H1 (cell line): Measurements from ENCODE around the gene MOB2. TPM values are rescaled to one million over a fixed set of nuclear protein-coding genes. Genes with fewer than 3 reads are reported as not detected.

Experiments
- CTCF ChIA-PET: fragments of 300-600 bp; sonication (Branson Sonifier 250); formaldehyde crosslinking; loops from one replicate; lab custom pipeline; 2021; ENCODE audit not compliant: partially characterized antibody; lab: Charles Lee
- POLR2A ChIA-PET: fragments of 300-600 bp; sonication (Branson Sonifier 250); formaldehyde crosslinking; loops from one replicate; lab custom pipeline; 2021; ENCODE audit warnings: inconsistent platforms; ENCODE audit not compliant: partially characterized antibody; lab: Charles Lee
- DNase-seq, 2 experiments: peaks; one replicate each; pipeline versions ENCODE4 v3.0.0 to v3.0.0-alpha.2; 2010 to 2022; ENCODE audit warnings: low spot score in 2 of 2, low read depth in 1 of 2, mixed read lengths in 1 of 2
- FAIRE-seq: peaks from 2 replicates; lab custom pipeline; 2011; peaks lifted over from hg19 to GRCh38; lab: Jason Lieb, UNC
- H2AFZ ChIP-seq: 2 replicates; pipeline ENCODE4 v1.8.1; 2012; ENCODE audit warnings: low read length, inconsistent platforms
- H2AK5ac ChIP-seq: 2 replicates; pipeline ENCODE4 v1.6.1; 2013; ENCODE audit warnings: low read depth, low read length
- H2BK120ac ChIP-seq: replicated peaks from 2 replicates; pipeline ENCODE3; 2013; ENCODE audit warnings: low read depth, low read length, inconsistent platforms
- H2BK12ac ChIP-seq: 2 replicates; pipeline ENCODE4 v1.6.1; 2013; ENCODE audit warnings: low read depth, low read length
- H2BK15ac ChIP-seq: 2 replicates; pipeline ENCODE4 v1.6.1; 2013; ENCODE audit warnings: low read length
- H2BK20ac ChIP-seq: 2 replicates; pipeline ENCODE4 v1.6.1; 2013; ENCODE audit warnings: low read length
- H2BK5ac ChIP-seq: 2 replicates; pipeline ENCODE4 v1.6.1; 2013; ENCODE audit warnings: low read depth, low read length
- H3K14ac ChIP-seq: 2 replicates; pipeline ENCODE4 v1.6.1; 2013; ENCODE audit warnings: inconsistent platforms; ENCODE audit not compliant: insufficient read length
- H3K18ac ChIP-seq: 2 replicates; pipeline ENCODE4 v1.6.1; 2013; ENCODE audit warnings: low read length; ENCODE audit errors: extremely low read depth
- H3K23ac ChIP-seq: 2 replicates; pipeline ENCODE4 v1.6.1; 2013; ENCODE audit warnings: inconsistent platforms; ENCODE audit not compliant: insufficient read length
- H3K23me2 ChIP-seq: 2 replicates; pipeline ENCODE4 v1.6.1; 2013; ENCODE audit warnings: low read depth, low read length
- H3K27ac ChIP-seq: 2 replicates; pipeline ENCODE4 v1.6.1; 2011; ENCODE audit warnings: low read depth, low read length, inconsistent platforms
- H3K27me3 ChIP-seq, 4 experiments: replicated peaks in 1 of 4; 1 replicate in 1 of 4; 2 replicates in 3 of 4; pipeline versions ENCODE4 v1.6.1 to v1.8.1; 2011 to 2013; ENCODE audit warnings: low read length in 3 of 4, mild to moderate bottlenecking in 3 of 4, inconsistent platforms in 2 of 4, mixed read lengths in 2 of 4, moderate library complexity in 1 of 4; ENCODE audit not compliant: control insufficient read depth in 3 of 4, insufficient read depth in 3 of 4; ENCODE audit errors: extremely low read depth in 1 of 4
- H3K36me3 ChIP-seq, 4 experiments: 2 replicates each; pipeline versions ENCODE4 v1.6.1 to v1.8.1; 2011 to 2013; ENCODE audit warnings: mild to moderate bottlenecking in 4 of 4, low read length in 3 of 4, moderate library complexity in 2 of 4, control low read depth in 1 of 4, inconsistent platforms in 1 of 4; ENCODE audit not compliant: insufficient read depth in 4 of 4, control insufficient read depth in 2 of 4
- H3K4ac ChIP-seq: replicated peaks from 2 replicates; pipeline ENCODE3; 2013; ENCODE audit warnings: low read length, low read depth, mixed read lengths, inconsistent platforms; ENCODE audit not compliant: insufficient read length
- H3K4me1 ChIP-seq, 4 experiments: replicated peaks in 1 of 4; 1 replicate in 1 of 4; 2 replicates in 3 of 4; pipeline versions ENCODE4 v1.6.1 to v1.8.1; 2011 to 2013; ENCODE audit warnings: low read length in 3 of 4, inconsistent platforms in 2 of 4, mixed read lengths in 1 of 4; ENCODE audit not compliant: insufficient read depth in 4 of 4, control insufficient read depth in 3 of 4
- H3K4me2 ChIP-seq, 2 experiments: 2 replicates each; pipeline versions ENCODE4 v1.6.1 to v1.8.1; 2011 to 2013; ENCODE audit warnings: low read depth in 2 of 2, low read length in 2 of 2, control low read depth in 1 of 2, inconsistent platforms in 1 of 2, mild to moderate bottlenecking in 1 of 2; ENCODE audit not compliant: insufficient read depth in 1 of 2
- H3K4me3 ChIP-seq, 4 experiments: fragments of 200-600, 300-600 bp in 1 of 4; sonication (generic), shearing (Covaris generic), sonication (Bioruptor Twin) in 1 of 4; 2 replicates each; pipeline versions ENCODE4 v1.5.1 to v1.8.1; 2011 to 2016; ENCODE audit warnings: low read length in 4 of 4, low read depth in 3 of 4, control low read depth in 2 of 4, inconsistent platforms in 2 of 4, mild to moderate bottlenecking in 2 of 4, mixed read lengths in 1 of 4, moderate library complexity in 1 of 4; ENCODE audit not compliant: insufficient read depth in 2 of 4; ENCODE audit errors: extremely low read depth in 1 of 4
- H3K56ac ChIP-seq: replicated peaks from 2 replicates; pipeline ENCODE3; 2013; ENCODE audit warnings: low read depth, mild to moderate bottlenecking, mixed read lengths, low read length, inconsistent platforms; ENCODE audit not compliant: insufficient read length
- H3K79me1 ChIP-seq: 2 replicates; pipeline ENCODE4 v1.6.1; 2013; ENCODE audit warnings: low read depth, low read length, control low read depth
- H3K79me2 ChIP-seq, 2 experiments: 2 replicates each; pipeline versions ENCODE4 v1.6.1 to v1.8.1; 2012 to 2013; ENCODE audit warnings: low read length in 2 of 2, mild to moderate bottlenecking in 2 of 2, inconsistent platforms in 1 of 2; ENCODE audit not compliant: insufficient read depth in 2 of 2, control insufficient read depth in 1 of 2
- H3K9ac ChIP-seq, 4 experiments: replicated peaks in 1 of 4; 1 replicate in 1 of 4; 2 replicates in 3 of 4; pipeline versions ENCODE4 v1.6.1 to v1.8.1; 2011 to 2013; ENCODE audit warnings: low read depth in 3 of 4, low read length in 3 of 4, control low read depth in 2 of 4, mild to moderate bottlenecking in 2 of 4, moderate library complexity in 2 of 4, inconsistent platforms in 1 of 4; ENCODE audit errors: extremely low read depth in 1 of 4
- H3K9me3 ChIP-seq, 2 experiments: 2 replicates each; pipeline versions ENCODE4 v1.6.1 to v1.8.1; 2012 to 2013; ENCODE audit warnings: mild to moderate bottlenecking in 2 of 2, moderate library complexity in 2 of 2, control low read depth in 1 of 2, inconsistent platforms in 1 of 2, low read depth in 1 of 2, low read length in 1 of 2, mixed read lengths in 1 of 2; ENCODE audit not compliant: insufficient read depth in 2 of 2
- H4K20me1 ChIP-seq, 2 experiments: replicated peaks in 1 of 2; 2 replicates each; pipeline versions ENCODE3 to v1.8.1; 2011 to 2013; ENCODE audit warnings: inconsistent platforms in 2 of 2, low read length in 2 of 2, mild to moderate bottlenecking in 1 of 2; ENCODE audit not compliant: insufficient read depth in 2 of 2, control insufficient read depth in 1 of 2
- H4K5ac ChIP-seq: 2 replicates; pipeline ENCODE4 v1.6.1; 2013; ENCODE audit warnings: low read length, low read depth, mixed read lengths, inconsistent platforms; ENCODE audit not compliant: insufficient read length
- H4K8ac ChIP-seq: 2 replicates; pipeline ENCODE4 v1.8.0; 2013; ENCODE audit warnings: mild to moderate bottlenecking, moderate library complexity, low read length, inconsistent platforms; ENCODE audit not compliant: insufficient read depth; ENCODE audit errors: extremely low read depth
- H4K91ac ChIP-seq: replicated peaks from 2 replicates; pipeline ENCODE3; 2013; ENCODE audit warnings: low read length, mixed read lengths, inconsistent platforms; ENCODE audit not compliant: insufficient read length
- SIRT6 ChIP-seq: IDR thresholded peaks from one replicate; pipeline ENCODE4 v1.7.1; 2012; ENCODE audit warnings: low read length, inconsistent platforms
- ZNF274 ChIP-seq: IDR thresholded peaks from 2 replicates; pipeline ENCODE4 v1.7.0; 2012; ENCODE audit warnings: low read length, borderline replicate concordance; ENCODE audit errors: extremely low read depth
- WGBS, 2 experiments: shearing (Covaris generic) in 1 of 2; methylation state at CpG; one replicate each; pipeline versions ENCODE4 v1.1.6 to v1.1.7; 2013 to 2015; ENCODE audit warnings: low lambda C conversion rate in 2 of 2, mixed read lengths in 2 of 2, inconsistent platforms in 1 of 2, low coverage in 1 of 2, missing lambda C conversion rate in 1 of 2; ENCODE audit not compliant: insufficient replicate concordance in 2 of 2, insufficient coverage in 1 of 2, insufficient read length in 1 of 2; ENCODE audit errors: extremely low coverage in 1 of 2, missing lambda C conversion rate in 1 of 2; 5-methylcytosine and 5-hydroxymethylcytosine counted together
- polyA plus RNA-seq, 7 experiments: library from polyadenylated mRNA; depleted of rRNA in 3 of 7; stranded (reverse) in 5 of 7; unstranded in 2 of 7; fragments of >200 nt in 5 of 7; fragments of 200-250 nt in 2 of 7; gene quantifications; 1 replicate in 5 of 7; 2 replicates in 1 of 7; 4 replicates in 1 of 7; pipeline versions ENCODE4 v1.2.1 to v1.2.3, GENCODE V29; 2011 to 2013; ENCODE audit warnings: missing spikeins in 2 of 7, mixed read lengths in 2 of 7
- total RNA-seq: library from RNA; stranded (reverse); fragmentation: NEBNext Ultra II Directional; extraction: Animal tissue kit (Norgen Biotek cat#: 25700); gene quantifications from 2 replicates; pipeline ENCODE4 v1.2.1, GENCODE V29; 2021
- TF ChIP-seq, protein P1 (sequence below): IDR thresholded peaks from 2 replicates; pipeline ENCODE4 v1.6.1; 2012; ENCODE audit warnings: inconsistent platforms
- TF ChIP-seq, protein P2 (sequence below), 3 experiments: IDR thresholded peaks; 1 replicate in 2 of 3; 2 replicates in 1 of 3; pipeline versions ENCODE4 v1.5.1 to v1.6.1; 2011; ENCODE audit warnings: low read length in 3 of 3, mild to moderate bottlenecking in 3 of 3, inconsistent platforms in 2 of 3, low read depth in 1 of 3, moderate library complexity in 1 of 3; ENCODE audit not compliant: insufficient read depth in 1 of 3; ENCODE audit errors: control extremely low read depth in 1 of 3

The MOB2 gene
- total and polyA plus RNA-seq, 2 of the 8 experiments (the other 6 are each of a cell fraction or from before 2014, with no cell fraction given): 18.6 to 28.2 TPM

DNA sequence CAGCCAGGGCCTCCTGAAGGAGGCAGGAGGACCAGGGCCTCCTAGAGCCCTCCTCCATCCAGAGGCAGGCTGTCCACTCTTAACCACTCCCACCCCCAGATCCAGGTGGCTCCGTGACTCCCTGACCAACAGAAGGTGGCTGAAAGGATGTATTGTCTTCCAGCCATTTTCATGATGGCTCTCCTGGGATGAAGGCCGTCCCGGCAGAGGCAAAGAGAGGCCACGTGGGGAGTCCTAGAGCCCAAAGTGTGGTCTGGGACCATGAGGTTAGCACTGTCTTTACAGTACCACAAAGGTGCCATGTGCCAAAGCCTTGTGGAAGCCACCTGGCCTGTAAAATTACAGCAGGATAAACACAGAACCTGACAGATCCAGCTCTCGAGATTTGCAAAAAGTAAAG, 43.2 kb upstream of the MOB2 start:
- H4K20me1 ChIP-seq: peaks cover 2 to 8% of the 10 kb centered on the region in 2 experiments
- peaks cover 0 to 2% (median 0%) of the 10 kb centered on the region in 4 experiments; a peak in 1 of 7 replicates for H3K4me1 ChIP-seq
- no peak overlapping the region for H3K4me2 ChIP-seq
- no peak overlapping the region for H3K23ac ChIP-seq
- H3K23me2 ChIP-seq: no peaks in the 10 kb centered on the region
- H2BK12ac ChIP-seq: no peak overlapping the region
- H3K9ac ChIP-seq: no peak overlapping the region
- H4K91ac ChIP-seq: no peak overlapping the region
- FAIRE-seq (no peak), DNase-seq (no peak)
- peaks cover 28% of the 10 kb centered on the region for H3K79me1 ChIP-seq
- no peak overlapping the region for H2AFZ ChIP-seq
- no peak overlapping the region for H2BK20ac ChIP-seq
- no peak overlapping the region for H3K4me3 ChIP-seq
- no peak overlapping the region for H3K27ac ChIP-seq
- H4K5ac ChIP-seq: no peak overlapping the region
- no peak overlapping the region for H3K14ac ChIP-seq
- no peak overlapping the region for H2AK5ac ChIP-seq
- ChIA-PET CTCF (interaction anchor here (0.8 kb wide), 1 partner anchor 9 kb away, joined by 3 read pairs; no protein-coding TSS in a partner anchor), POLR2A (no interaction called here)
- H4K8ac ChIP-seq: no peak overlapping the region
- no peak overlapping the region for H3K56ac ChIP-seq
- H3K4ac ChIP-seq: no peak overlapping the region
- no peak overlapping the region for H2BK5ac ChIP-seq
- no peaks in the 10 kb centered on the region for H3K27me3 ChIP-seq
- TF ChIP-seq, protein P1, sequence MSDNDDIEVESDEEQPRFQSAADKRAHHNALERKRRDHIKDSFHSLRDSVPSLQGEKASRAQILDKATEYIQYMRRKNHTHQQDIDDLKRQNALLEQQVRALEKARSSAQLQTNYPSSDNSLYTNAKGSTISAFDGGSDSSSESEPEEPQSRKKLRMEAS: peak; percentile 66
- TF ChIP-seq ZNF274: no peak
- TF ChIP-seq, protein P2, sequence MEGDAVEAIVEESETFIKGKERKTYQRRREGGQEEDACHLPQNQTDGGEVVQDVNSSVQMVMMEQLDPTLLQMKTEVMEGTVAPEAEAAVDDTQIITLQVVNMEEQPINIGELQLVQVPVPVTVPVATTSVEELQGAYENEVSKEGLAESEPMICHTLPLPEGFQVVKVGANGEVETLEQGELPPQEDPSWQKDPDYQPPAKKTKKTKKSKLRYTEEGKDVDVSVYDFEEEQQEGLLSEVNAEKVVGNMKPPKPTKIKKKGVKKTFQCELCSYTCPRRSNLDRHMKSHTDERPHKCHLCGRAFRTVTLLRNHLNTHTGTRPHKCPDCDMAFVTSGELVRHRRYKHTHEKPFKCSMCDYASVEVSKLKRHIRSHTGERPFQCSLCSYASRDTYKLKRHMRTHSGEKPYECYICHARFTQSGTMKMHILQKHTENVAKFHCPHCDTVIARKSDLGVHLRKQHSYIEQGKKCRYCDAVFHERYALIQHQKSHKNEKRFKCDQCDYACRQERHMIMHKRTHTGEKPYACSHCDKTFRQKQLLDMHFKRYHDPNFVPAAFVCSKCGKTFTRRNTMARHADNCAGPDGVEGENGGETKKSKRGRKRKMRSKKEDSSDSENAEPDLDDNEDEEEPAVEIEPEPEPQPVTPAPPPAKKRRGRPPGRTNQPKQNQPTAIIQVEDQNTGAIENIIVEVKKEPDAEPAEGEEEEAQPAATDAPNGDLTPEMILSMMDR (IDR thresholded peaks at IDR 0.05; ENCODE audit: control extremely low read depth in 1 of 3, insufficient read depth in 1 of 3, low read depth in 1 of 3, low read length in 3 of 3): peak in 1 of 3 experiments; percentile 10; a peak in 1 of 4 replicates
- TF ChIP-seq SIRT6: no peak
- 91% methylated on average over 5 of the region's 5 CpGs; no CpG with 5 or more reads in 1 of the 2 experiments for WGBS, 2 experiments
- no peaks in the 10 kb centered on the region for H3K9me3 ChIP-seq
- H3K79me2 ChIP-seq: peaks cover 0 to 48% of the 10 kb centered on the region in 2 experiments; a peak in 1 of 4 replicates
- H2BK15ac ChIP-seq: no peak overlapping the region
- no peak overlapping the region for H3K18ac ChIP-seq
- H3K36me3 ChIP-seq: no peaks in the 10 kb centered on the region
- H2BK120ac ChIP-seq: no peak overlapping the region
